BJ (cell line): Measurements from ENCODE around the gene SOCS1. TPM values are rescaled to one million over a fixed set of nuclear protein-coding genes. Genes with fewer than 3 reads are reported as not detected.

Experiments used
- CTCF ChIA-PET: fragments of 350-600 bp; formaldehyde crosslinking; extraction: SDS; loops from one replicate; lab custom pipeline; 2021; ENCODE audit warnings: antibody characterized with exemption, inconsistent platforms; lab: Yijun Ruan, JAX
- POLR2A ChIA-PET: fragments of 300-600 bp; sonication (Branson Sonifier 250); formaldehyde crosslinking; extraction: SDS; loops from one replicate; lab custom pipeline; 2021; ENCODE audit warnings: antibody characterized with exemption; lab: Charles Lee
- DNase-seq: peaks from one replicate; pipeline ENCODE4 v3.0.0-alpha.2; 2011; ENCODE audit warnings: low read depth
- H3K27me3 ChIP-seq: 2 replicates; pipeline ENCODE4 v1.6.0; 2011; ENCODE audit warnings: low read length; ENCODE audit not compliant: control insufficient read depth, insufficient read depth
- H3K36me3 ChIP-seq: 2 replicates; pipeline ENCODE4 v1.5.1; 2011; ENCODE audit warnings: low read length; ENCODE audit not compliant: control insufficient read depth, insufficient read depth
- H3K4me3 ChIP-seq: 2 replicates; pipeline ENCODE4 v1.5.1; 2011; ENCODE audit warnings: low read depth, mild to moderate bottlenecking, control low read depth, low read length
- CTCF ChIP-seq: IDR thresholded peaks from 2 replicates; pipeline ENCODE4 v1.5.1; 2011; ENCODE audit warnings: low read depth, mild to moderate bottlenecking, control low read depth, inconsistent platforms, low read length, moderate library complexity; ENCODE audit not compliant: insufficient read depth
- polyA plus RNA-seq: library from polyadenylated mRNA; depleted of rRNA; stranded (reverse); fragments of >200 nt; gene quantifications from 2 replicates; pipeline ENCODE4 v1.2.3, GENCODE V29; 2011

Gene SOCS1
- polyA plus RNA-seq, 1 experiment, result 2.6 TPM

- Histone ChIP-seq H3K36me3 (no peaks in the 10 kb centered on the region), H3K4me3 (no peak overlapping the region), H3K27me3 (no peaks in the 10 kb centered on the region)
- ChIA-PET POLR2A (no interaction called here), CTCF (interaction anchor here (1.0 to 3.0 kb wide), 3 partner anchors 9 to 245 kb away, joined by 4 to 17 read pairs (median 6); partner anchors contain the start of gene SOCS1)
- no peak for DNase-seq
- no peak for TF ChIP-seq CTCF
Observed at GRCh38 chr16:11208916-11209665, 46.9 kb downstream of the SOCS1 start.

GRCh38 chr16:11207646-11208045 lies 48.4 kb downstream of the SOCS1 start:
- DNase-seq, result no peak
- CTCF ChIA-PET, result interaction anchor here (1.6 to 3.0 kb wide), 3 partner anchors 11 to 244 kb away, joined by 6 to 17 read pairs (median 6); partner anchors contain the start of gene SOCS1
- no peak for TF ChIP-seq CTCF
- Histone ChIP-seq H3K4me3 (no peak overlapping the region), H3K36me3 (no peaks in the 10 kb centered on the region), H3K27me3 (no peaks in the 10 kb centered on the region)
- POLR2A ChIA-PET, result no interaction called here

GRCh38 chr16:11205754-11206581 lies 50.0 kb downstream of the SOCS1 start:
- POLR2A ChIA-PET, result no interaction called here

GRCh38 chr16:11205065-11205699 lies 50.8 kb downstream of the SOCS1 start:
- Histone ChIP-seq H3K27me3 (no peaks in the 10 kb centered on the region), H3K36me3 (no peaks in the 10 kb centered on the region), H3K4me3 (no peak overlapping the region)
- POLR2A ChIA-PET, result no interaction called here
- TF ChIP-seq CTCF, result no peak
- DNase-seq, result no peak
- CTCF ChIA-PET, result interaction anchor here (1.0 to 1.8 kb wide), 3 partner anchors 10 to 86 kb away, joined by 3 to 7 read pairs (median 5); no protein-coding TSS in a partner anchor

More at GRCh38 chr16:11205754-11206581, 50.0 kb downstream of the SOCS1 start:
- DNase-seq, result no peak
- Histone ChIP-seq H3K36me3 (no peaks in the 10 kb centered on the region), H3K27me3 (no peaks in the 10 kb centered on the region), H3K4me3 (no peak overlapping the region)
- no peak for TF ChIP-seq CTCF
- CTCF ChIA-PET, result interaction anchor here (0.6 to 1.8 kb wide), 5 partner anchors 11 to 230 kb away, joined by 3 to 7 read pairs (median 4); no protein-coding TSS in a partner anchor
